HG02610 (cell line): ENCODE data around the gene KIF3A.

Experiments used
- ATAC-seq: cut with Tn5 transposase; IDR thresholded peaks from one replicate; pipeline ENCODE4 v1.9.1; 2021; ENCODE audit warnings: mild to moderate bottlenecking, moderate library complexity; ENCODE audit not compliant: unreplicated experiment

Gene KIF3A

DNA sequence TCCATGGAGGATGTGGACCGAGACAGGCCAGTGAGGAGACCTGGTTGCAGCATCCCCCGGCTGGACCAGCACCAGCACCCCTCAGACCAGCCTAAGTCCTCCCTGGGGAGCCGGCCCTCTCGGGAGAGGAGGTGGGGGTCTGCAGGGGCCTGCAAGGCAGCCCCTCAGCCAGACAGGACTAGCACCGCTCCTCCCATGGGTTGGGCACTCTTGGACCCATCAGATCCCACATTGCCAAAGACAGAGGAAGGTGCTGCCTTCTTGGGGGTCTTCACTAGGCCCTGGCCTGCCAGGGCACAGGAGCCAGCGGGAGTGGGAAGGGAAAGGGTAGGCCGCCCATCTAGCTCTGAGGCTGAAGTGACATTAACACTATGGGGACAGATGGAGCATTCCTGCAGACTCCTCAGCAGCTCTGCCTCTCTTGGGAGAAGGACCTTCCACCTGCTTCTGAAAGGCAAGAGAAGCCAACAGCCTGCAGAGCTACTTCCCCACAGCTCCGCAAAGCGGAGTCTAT, 72.6 kb downstream of the KIF3A start:
- ATAC-seq = no peak

DNA sequence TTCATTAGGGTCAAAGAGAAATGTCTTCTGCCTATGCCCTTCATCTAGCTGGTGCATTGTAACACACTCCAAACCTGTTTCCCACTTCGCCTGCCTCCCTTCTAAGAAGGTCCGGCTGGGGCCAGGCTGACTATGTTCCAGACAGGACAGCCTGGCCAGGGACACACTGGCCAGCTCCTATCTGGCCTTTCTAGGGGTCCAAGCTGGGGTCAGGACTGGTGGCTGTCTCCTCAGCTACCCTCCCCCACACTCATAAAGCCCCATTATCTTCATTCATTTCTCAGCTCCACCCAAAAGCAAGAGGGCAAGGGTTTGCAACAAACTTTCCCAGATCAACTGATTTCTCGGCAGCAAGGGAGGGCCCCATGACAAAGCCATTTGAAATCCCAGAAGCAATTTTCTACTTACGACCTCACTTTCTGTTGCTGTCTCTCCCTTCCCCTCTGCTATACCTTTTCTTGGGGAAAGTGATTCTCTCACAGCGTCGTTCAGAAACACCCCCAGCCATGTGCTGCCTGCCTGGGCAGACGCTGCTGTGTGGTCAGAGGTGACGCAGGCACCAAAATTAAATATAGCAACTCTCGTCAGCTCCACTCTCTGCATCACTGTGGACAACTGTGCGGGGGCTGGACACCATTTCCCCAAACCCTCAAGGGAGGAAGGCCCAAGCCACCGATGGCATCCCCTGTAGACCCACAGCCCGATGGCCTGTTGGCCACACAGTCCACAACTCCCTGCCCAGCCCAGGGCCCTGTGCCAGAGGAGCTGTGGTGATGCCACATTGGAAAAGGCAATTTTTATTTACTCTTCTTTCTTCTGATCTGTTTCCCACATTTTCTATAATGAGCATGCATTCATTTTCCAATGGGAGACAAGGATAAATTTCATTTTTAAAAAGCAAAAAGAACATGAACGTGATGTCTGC, 73.3 kb downstream of the KIF3A start:
- ATAC-seq = peak; percentile 54

DNA sequence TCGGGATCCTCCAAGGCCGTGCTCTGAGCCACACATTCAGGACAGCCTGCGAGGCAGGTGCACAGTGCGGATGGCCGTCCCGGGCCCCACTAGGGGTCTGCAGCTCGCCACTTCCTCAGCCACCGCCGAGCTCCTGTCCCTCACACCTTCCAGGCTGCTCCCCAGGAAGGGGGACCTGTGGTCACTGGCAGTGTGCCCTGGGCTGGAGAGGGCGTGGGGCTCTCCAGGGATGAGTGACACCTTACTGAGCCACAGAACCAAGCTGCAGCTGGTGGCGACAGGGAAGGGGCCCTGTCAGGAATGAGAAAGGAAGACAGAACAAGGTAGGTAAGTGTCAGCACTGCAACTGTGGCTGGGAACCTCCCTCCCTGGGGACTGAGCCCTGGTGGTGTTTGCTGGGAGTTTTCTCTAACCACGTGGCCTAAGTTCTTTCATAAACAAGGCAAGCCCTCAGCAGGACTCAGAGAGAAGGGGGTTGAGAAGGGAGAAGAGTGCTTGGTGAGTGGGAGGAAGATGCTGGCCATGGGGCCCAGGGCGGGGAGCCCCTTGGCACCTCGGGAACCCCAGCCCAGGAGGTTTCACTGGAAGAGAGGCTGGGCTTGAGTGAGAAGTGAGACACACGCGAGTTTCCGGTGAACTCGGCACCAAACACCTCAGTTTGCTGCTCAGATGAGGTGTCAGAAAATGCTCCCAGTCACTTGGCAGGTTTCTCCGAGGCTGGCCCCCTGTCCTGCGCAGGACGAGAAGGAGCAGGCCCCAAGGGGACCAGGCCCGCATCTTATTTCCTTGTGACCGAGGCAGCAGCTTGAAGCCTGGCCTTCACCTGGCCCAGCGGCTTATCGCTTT, 74.2 kb downstream of the KIF3A start:
- peak; percentile 61 for ATAC-seq

DNA sequence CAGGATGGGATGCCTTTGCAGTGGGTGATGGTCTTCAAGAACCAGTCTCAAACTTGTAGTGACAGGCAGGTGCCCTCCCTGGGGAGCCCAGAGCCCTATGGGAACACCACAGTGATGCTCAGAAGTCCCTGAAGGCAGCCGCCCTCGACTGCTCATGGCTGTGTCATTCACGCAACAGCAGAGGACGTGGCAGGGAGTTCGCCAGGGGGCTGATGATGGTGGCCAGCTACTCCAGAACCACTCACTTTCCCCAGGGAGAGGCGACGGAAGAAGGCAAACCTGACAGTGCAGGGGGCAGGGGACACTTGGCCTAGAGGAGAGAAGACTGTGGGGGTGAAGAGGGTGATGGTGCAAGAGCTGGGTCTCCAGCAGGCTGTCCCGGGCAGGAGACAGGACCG, 75.3 kb downstream of the KIF3A start:
- ATAC-seq = no peak

DNA sequence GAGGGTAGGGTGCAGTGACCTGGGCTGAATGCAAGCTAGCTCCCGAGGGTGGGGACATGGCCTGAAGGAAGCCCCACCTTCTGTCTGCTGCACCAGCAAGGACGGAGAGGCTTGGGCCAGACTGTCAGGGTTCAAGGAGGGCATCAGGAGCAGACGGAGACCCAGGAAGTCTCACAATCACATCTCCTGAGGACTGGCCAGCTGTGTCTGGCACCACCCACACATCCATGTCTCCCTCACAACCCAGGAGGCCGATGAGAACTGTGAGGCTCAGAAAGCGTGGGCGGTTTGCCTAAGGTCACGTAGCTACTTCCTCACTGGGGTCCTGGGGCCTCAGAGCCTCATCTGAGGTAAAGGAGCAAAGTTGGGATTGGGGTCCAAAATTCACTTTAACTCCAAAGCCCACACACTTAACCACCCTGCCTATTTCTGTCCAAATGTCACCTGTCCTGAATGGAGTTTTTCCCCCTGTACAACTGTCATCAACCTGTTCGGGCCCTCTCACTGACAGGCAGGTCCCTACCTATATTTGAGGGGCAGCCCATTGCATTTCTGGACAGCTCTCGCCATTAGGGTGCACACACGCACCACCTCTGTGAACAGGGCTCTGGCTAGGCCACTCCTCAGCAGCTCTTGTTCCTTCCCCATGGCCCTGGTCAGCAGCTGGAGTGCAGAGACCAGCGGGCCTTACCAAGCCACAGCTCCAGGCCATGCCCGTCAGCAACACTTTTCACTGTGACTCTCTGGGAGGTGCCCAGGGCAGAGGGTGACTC, 75.9 kb downstream of the KIF3A start:
- ATAC-seq = no peak

DNA sequence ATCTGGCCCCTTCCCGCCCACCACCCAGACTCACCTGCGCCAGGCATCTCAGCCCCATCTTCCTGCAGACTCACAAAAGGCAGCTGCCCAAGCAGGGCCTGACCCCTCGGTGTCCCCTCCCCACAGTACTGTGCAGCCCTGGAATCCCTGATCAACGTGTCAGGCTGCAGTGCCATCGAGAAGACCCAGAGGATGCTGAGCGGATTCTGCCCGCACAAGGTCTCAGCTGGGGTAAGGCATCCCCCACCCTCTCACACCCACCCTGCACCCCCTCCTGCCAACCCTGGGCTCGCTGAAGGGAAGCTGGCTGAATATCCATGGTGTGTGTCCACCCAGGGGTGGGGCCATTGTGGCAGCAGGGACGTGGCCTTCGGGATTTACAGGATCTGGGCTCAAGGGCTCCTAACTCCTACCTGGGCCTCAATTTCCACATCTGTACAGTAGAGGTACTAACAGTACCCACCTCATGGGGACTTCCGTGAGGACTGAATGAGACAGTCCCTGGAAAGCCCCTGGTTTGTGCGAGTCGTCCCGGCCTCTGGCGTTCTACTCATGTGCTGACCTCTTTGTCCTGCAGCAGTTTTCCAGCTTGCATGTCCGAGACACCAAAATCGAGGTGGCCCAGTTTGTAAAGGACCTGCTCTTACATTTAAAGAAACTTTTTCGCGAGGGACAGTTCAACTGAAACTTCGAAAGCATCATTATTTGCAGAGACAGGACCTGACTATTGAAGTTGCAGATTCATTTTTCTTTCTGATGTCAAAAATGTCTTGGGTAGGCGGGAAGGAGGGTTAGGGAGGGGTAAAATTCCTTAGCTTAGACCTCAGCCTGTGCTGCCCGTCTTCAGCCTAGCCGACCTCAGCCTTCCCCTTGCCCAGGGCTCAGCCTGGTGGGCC, 77.5 kb downstream of the KIF3A start:
- ATAC-seq = no peak

DNA sequence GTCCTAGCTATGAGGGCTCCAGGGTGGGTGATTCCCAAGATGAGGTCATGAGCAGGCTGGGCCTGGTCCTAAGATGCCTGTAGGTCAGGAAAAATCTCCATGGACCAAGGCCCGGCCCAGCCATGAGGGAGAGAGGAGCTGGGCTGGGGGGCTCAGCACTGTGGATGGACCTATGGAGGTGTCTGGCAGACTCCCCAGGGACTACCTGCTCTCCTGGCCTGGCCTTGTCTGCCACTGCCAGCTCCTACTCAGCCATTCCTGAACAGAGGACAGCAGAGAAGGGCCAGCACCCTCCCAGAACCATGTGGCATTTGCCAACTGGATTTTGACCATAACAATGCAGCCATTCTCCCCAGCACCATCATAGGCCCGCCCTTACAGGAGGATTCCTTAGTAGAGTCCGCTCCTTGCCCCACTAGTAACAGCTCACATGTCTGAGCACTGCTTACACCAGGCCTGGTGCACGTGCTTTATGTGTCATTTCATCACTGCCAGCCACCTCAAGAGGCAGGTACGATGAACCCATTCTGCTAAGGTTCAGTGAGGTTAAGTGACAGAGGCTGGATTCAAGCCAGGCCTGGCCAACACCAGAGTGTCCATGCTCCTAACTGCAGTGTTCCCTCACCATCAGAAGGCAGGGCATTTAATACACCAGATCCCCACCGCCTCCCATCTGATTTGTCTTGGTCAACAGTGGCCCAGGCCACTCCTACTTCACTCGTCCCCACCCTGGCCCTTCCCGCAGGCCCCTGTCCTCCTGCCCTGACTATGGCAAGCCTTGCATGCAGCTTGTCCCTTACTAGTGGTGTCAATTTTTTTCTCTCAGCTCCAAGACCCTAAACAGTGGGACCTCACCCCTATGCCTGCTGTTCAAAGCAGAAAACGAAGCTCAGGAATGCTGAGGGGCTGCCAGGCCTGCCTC, 78.7 kb downstream of the KIF3A start:
- no peak for ATAC-seq

DNA sequence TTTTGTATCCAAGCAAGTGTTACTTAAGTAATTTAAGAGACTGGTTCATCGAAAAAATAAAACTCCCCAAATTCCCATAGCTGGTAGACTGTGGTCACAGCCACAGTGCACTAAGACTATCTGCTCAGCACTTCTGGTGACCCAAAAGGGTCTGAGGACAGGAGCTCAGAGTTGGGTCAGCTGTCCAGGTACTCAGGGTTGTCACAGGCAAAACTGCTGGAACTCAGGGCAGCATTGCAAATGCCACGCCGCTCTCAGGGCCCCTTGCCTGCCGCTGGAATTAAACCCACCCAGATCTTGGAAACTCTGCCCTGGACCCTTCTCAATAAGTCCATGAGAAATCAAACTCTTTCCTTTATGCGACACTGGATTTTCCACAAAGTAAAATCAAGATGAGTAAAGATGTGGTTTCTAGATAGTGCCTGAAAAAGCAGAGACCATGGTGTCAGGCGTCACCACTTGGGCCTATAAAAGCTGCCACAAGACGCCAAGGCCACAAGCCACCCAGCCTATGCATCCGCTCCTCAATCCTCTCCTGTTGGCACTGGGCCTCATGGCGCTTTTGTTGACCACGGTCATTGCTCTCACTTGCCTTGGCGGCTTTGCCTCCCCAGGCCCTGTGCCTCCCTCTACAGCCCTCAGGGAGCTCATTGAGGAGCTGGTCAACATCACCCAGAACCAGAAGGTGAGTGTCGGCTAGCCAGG, 79.5 kb downstream of the KIF3A start, which contains the start of gene IL13:
Gene IL13 (plus strand): TSS at position 498 of the 705 bp plus-strand sequence. CDS start 14 bp downstream, at position 512.
- ATAC-seq = no peak

DNA sequence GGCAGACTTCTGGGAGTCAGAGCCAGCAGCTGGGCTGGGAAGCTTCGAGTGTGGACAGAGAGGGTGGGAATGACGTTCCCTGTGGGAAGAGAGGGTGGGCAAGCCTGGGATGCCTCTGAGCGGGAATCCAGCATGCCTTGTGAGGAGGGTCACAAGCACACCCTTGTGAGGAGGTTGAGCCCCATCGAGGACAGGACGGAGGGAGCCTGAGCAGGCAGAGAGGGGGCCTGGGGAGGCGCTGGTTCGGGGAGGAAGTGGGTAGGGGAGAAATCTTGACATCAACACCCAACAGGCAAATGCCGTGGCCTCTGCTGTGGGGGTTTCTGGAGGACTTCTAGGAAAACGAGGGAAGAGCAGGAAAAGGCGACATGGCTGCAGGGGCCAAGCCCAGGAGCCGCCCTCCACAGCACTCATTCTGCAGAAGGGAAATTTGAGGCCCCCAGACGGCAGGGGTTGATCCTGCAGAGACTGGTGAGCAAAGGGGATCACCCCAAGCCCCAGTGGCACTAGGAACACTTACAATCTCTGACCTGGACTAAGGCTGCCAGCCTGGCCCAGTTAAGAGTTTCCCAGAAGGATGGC, 80.5 kb downstream of the KIF3A start:
- no peak for ATAC-seq

DNA sequence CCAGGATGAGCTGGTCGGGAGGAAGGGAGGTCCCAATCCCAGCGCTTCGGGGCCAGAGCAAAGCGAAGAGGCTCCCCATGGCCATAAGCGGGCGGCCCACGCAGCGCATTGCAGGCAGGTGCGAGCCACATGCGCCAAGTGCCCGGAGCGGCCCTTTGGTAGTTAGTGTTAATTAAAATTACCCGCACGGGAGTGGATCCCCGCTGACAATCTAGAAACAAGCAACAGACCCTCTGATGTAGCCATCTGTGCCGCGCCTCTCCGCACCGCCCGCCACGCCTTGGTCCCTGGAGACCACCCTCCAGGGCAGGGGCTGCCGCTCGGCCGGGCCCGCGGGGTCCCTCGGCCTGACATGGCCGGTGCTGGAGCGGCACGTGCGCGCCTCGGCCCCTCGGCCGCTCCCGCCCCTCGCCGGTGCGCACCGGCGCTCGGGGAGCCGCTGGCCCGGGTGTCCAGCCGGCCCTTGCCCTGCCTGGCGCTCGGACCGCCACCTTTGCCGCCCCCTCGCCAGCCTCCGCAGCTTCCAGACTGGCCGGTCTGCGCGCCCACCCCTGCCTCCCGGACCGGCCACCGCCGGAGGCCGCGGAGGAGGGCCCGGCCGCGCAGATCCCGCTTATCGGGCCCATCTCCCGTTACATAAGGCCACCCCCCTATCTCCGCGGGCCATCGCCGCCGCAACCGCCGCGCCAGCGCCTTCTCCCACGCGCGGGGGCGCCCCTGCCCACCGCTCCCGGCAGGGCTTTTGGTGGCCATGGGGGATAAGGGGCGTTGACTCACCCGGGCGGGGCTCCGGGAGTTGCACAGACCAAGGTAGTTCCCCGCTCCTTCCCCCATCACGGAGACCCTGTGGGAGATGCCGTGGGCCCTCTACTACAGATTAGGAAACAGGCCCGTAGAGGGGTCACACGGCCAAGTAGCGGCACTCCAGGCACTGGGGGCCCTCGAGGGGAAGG, 81.2 kb downstream of the KIF3A start:
- no peak for ATAC-seq

DNA sequence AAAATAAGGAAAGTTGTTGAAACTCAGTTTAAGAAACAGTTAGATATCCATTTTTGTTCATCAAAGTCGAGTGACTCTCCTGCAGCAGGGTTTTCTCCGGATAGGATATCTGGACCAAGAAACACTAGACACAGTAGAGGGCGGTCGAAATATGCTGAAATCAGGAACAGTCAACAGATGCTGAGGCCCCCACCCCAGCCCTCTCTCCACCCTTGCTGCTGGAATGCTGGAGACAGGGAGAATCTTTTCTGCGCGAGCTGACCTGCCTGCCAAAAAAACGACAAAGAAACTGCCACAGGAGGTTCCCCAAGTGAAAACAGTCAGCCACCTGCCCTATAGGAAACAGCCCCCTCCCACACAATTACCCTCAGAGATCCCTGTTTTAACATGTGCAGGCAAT, 83.6 kb downstream of the KIF3A start:
- ATAC-seq = no peak

DNA sequence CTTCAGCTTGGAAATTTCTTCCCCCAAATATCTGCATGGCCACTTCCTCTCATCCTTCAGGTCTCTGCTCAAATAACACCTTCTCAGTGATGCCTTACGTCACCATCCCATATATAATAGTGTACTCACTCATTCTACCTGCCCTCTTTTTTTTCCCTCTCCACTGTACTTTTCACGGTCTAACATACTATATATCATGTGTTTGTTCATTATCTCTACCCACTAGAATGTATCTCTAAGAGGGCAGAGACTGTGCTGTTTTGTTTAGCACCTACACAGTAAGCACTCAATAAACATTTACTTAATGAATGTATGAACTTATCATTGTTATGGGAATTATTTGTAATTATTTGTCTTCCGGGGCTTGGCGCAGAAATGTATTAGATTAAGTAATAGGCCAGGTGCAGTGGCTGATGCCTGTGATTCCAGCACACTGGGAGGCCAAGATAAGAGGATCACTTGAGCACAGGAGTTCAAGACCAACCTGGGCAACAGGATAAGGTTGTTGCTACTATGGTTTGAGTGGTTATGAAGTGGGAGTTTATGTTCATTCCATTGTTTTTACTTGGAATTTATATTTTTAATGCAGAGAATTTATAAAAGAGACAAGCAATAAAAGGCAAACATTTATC, 85.4 kb downstream of the KIF3A start:
- ATAC-seq = no peak

DNA sequence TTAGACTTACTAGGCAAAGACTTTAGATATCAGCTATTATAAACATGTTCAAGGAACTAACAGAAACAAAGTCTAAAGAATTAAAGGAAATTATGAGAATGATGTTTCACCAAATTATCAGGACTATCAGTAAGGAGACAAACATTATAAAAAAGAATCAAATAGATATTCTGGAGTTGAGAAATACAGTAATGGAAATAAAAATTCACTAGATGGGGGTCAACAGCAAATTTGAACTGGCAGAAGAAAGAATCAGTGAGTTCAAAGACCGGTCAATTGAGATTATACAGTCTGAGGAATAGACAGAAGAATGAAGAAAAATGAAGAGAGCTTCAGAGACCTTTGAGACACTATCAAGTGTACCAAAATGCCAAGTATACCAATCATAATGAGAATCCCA, 89.0 kb downstream of the KIF3A start:
- no peak for ATAC-seq

DNA sequence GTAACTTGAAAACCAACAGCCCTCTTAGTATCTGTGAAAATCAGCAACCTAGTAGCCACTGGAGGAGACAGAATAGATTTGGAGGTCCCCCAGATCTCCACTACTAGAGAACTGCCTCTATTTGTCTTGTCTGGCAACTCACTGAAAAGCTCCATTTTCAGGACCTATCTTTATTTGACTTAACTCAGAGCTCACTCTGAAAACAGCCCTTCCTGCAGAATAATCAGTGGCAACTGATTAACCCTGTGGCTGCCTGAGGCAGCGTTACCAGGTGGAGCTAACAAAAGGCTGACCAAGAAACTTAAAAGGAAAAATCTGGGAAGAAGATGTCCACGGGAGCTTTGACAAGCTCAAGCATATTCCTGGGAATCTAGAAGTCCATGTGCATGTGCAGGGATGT, 89.9 kb downstream of the KIF3A start:
- ATAC-seq = no peak

DNA sequence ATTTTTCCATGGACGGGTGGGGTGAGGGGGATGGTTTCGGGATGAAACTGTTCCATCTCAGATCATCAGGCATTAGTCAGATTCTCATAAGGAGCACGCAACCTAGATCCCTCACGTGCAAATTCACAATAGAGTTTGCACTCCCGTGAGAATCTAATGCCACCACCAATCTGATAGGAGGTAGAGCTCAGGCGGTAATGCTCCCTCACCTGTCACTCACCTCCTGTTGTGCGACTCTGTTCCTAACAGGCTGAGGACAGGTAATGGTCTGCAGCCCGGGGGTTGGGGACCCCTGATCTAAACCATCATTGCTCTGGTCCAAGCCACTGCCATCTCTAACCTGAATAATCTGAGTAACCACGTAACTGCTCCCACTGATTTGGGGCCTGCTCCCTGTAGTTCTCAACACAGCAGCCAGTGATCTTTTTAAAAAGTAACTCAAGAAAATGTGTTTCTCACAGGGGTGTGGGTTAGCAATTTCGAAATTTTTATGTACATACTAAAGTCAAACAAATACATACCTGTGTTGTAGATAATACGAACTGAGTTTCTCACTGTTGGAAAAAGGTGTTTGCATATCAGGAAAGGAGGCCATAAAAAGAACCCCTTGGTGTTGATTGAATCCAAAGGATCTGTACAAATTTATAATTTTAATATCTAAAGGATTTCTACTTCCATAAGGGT, 90.6 kb downstream of the KIF3A start:
- no peak for ATAC-seq

DNA sequence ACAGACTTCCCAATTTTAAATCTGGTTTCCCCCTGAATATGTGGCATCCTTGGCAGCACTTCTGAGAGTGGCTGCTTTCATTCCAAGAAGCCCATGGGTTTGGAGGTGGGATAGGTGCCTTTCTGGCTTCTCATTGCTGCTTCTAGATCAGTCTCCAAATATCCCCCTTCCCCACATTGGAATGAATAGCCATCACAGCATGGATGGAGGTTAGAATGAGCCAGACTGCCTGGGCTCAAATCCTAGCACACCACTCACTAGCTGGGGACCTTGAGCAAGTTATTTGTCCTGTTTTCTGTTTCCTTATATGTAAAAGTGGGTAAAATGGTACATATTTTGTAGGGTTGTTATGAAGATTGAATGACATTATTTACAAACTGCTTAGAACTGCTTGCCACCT, 93.2 kb downstream of the KIF3A start:
- no peak for ATAC-seq
